HG03280 (cell line): Measurements from ENCODE around the gene CIROP.

ENCODE experiments used
- ATAC-seq: cut with Tn5 transposase; IDR thresholded peaks from one replicate; pipeline ENCODE4 v1.9.1; 2021; ENCODE audit warnings: mild to moderate bottlenecking, moderate library complexity; ENCODE audit not compliant: unreplicated experiment

Gene CIROP

GRCh38 chr14:23052182-23052623, 52.6 kb downstream of the CIROP start:
- ATAC-seq, result no peak

GRCh38 chr14:23051141-23052057, 53.4 kb downstream of the CIROP start:
- no peak for ATAC-seq
